ENCODE results near the gene PTGES2. TPM values are rescaled to one million over a fixed set of nuclear protein-coding genes. Genes with fewer than 3 reads are reported as not detected.

The PTGES2 gene
- total and polyA plus RNA-seq, 9 of the 15 experiments (the other 6 are each of a cell fraction or from before 2014, with no cell fraction given), result 2.4 to 196 (median 90.1) TPM

GRCh38 chr9:128101690-128102089, 25.8 kb downstream of the PTGES2 start (continued):
- TF ChIP-seq ZNF324 (CRISPR knock-in tag; IDR thresholded peaks at IDR 0.05), result no peak
- TF ChIP-seq ZNF707 (CRISPR knock-in tag; conservative IDR thresholded peaks at IDR 0.05), result no peak
- TF ChIP-seq ZSCAN29 (IDR thresholded peaks at IDR 0.05), result no peak

- H2AFZ ChIP-seq (ENCODE audit: low read depth, low read length), result no peak overlapping the region
- H3K9me3 ChIP-seq (replicated peaks; ENCODE audit: control insufficient read depth, insufficient read depth, low read depth, low read length), result no peaks in the 10 kb centered on the region
- intact Hi-C loops (cut with micrococcal nuclease), result no loop called here
- H3K9me1 ChIP-seq (ENCODE audit: control insufficient read depth, insufficient read depth, low read length), result no peaks in the 10 kb centered on the region
- H3K27me3 ChIP-seq (ENCODE audit: control insufficient read depth in 2 of 2, insufficient read depth in 2 of 2, low read length in 2 of 2), result no peaks in the 10 kb centered on the region
- WGBS (ENCODE audit: insufficient coverage, low coverage, missing lambda C conversion rate), result 79% methylated on average over 12 of the region's 12 CpGs
- H3K4me3 ChIP-seq, result no peak overlapping the region
- no peak for FAIRE-seq
- ChIA-PET POLR2A (interaction anchor here (0.6 to 1.1 kb wide), 3 partner anchors 9 to 138 kb away, joined by 3 to 4 read pairs (median 3); no protein-coding TSS in a partner anchor), CTCF (ENCODE audit: low intra/inter-chr PET ratio) (no interaction called here)
- H3K36me3 ChIP-seq (ENCODE audit: control insufficient read depth, insufficient read depth, low read length), result peaks cover 91% of the 10 kb centered on the region
- ATAC-seq, result no peak
- BruUV-seq (replicated peaks), result no TSS peak
- DNase-seq (ENCODE audit: extremely low read depth in 1 of 4, low spot score in 3 of 4), result no peak
- peaks cover 59% of the 10 kb centered on the region for H3K79me2 ChIP-seq (ENCODE audit: control insufficient read depth, insufficient read depth, low read length)
- H3K4me2 ChIP-seq (ENCODE audit: insufficient read depth, low read length), result no peak overlapping the region
- no peak overlapping the region for H3K9ac ChIP-seq (ENCODE audit: insufficient read depth in 1 of 2, low read depth in 2 of 2, low read length in 2 of 2)
- 0 out of 2 replicates have a peak, but pooled peaks cover 10% of the 10 kb centered on the region for H4K20me1 ChIP-seq (replicated peaks; ENCODE audit: control insufficient read depth, insufficient read depth, low read length)
- no peak overlapping the region for H3K27ac ChIP-seq (ENCODE audit: extremely low read depth, low read depth, low read length)
- in situ Hi-C loops (cut with MboI), result no loop called here
- peaks cover 46 to 69% of the 10 kb centered on the region in 2 experiments for H3K4me1 ChIP-seq (replicated peaks in 1 of 2; ENCODE audit: control insufficient read depth in 2 of 2, insufficient read depth in 2 of 2, low read length in 2 of 2)
- TF ChIP-seq TAL1 (IDR thresholded peaks at IDR 0.05) (no peak), SIN3A (IDR thresholded peaks at IDR 0.05; ENCODE audit: borderline replicate concordance in 2 of 2, control insufficient read depth in 1 of 2, low read depth in 2 of 2, low read length in 2 of 2) (no peak), ZNF311 (CRISPR knock-in tag; IDR thresholded peaks at IDR 0.05) (no peak), ZNF431 (CRISPR knock-in tag; IDR thresholded peaks at IDR 0.05) (no peak), EZH2 (IDR thresholded peaks at IDR 0.05; ENCODE audit: borderline replicate concordance, low read depth, low read length) (no peak), NELFE (IDR thresholded peaks at IDR 0.05; ENCODE audit: insufficient read depth, insufficient read length) (no peak), SRSF3 (IDR thresholded peaks at IDR 0.05; ENCODE audit: insufficient read depth, low read length) (no peak), PURB (CRISPR knock-in tag; IDR thresholded peaks at IDR 0.05; ENCODE audit: low read depth) (no peak), MCM5 (IDR thresholded peaks at IDR 0.05; ENCODE audit: low read depth) (no peak), PBX2 (CRISPR knock-in tag; IDR thresholded peaks at IDR 0.05; ENCODE audit: low read depth) (no peak), PBX2 (tag; conservative IDR thresholded peaks at IDR 0.05; ENCODE audit: low read depth) (no peak), TRIM25 (IDR thresholded peaks at IDR 0.05; ENCODE audit: borderline replicate concordance) (no peak), ARID3A (IDR thresholded peaks at IDR 0.05; ENCODE audit: borderline replicate concordance, low read depth, low read length) (no peak), KLF10 (CRISPR knock-in tag; IDR thresholded peaks at IDR 0.05) (no peak)
Measured at GRCh38 chr9:128101231-128101661, 26.3 kb downstream of the PTGES2 start.
